OCI-LY3 (cell line): ENCODE data around the gene ETV6.

Experiments
- CTCF ChIP-seq: fragments of 200-600, 300-600 bp; sonication (generic); IDR thresholded peaks from 2 replicates; pipeline ENCODE4 v1.5.1; 2014; ENCODE audit warnings: antibody characterized with exemption, low read length, low read depth
- EZH2phosphoT487 ChIP-seq: fragments of 200-600 bp; shearing (Covaris generic); IDR thresholded peaks from 2 replicates; pipeline ENCODE4 v1.6.1; 2018; ENCODE audit warnings: antibody characterized with exemption, mixed run types, low read depth

- no peak for TF ChIP-seq CTCF
- no peak for TF ChIP-seq EZH2phosphoT487
Observed at GRCh38 chr12:11929714-11930113, 280.2 kb downstream of the ETV6 start.
